GM04503 (cell line): ENCODE measurements around the gene WDR27.

Experiments used
- DNase-seq: peaks from one replicate; pipeline ENCODE4 v3.0.0-alpha.2; 2012; ENCODE audit warnings: low read depth

The WDR27 gene

GRCh38 chr6:169564453-169565240 is 137.2 kb downstream of the WDR27 start:
- no peak for DNase-seq

- no peak for DNase-seq
Measured at GRCh38 chr6:169561665-169562064, 140.2 kb downstream of the WDR27 start.

GRCh38 chr6:169559592-169559991 is 142.2 kb downstream of the WDR27 start:
- no peak for DNase-seq

- peak; percentile 61 for DNase-seq
Measured at GRCh38 chr6:169558774-169559441, 142.9 kb downstream of the WDR27 start.

- no peak for DNase-seq
Measured at GRCh38 chr6:169558378-169558773, 143.5 kb downstream of the WDR27 start.

GRCh38 chr6:169557887-169558286 is 143.9 kb downstream of the WDR27 start:
- DNase-seq: no peak

GRCh38 chr6:169556758-169557548 is 144.9 kb downstream of the WDR27 start:
- no peak for DNase-seq

- no peak for DNase-seq
Measured at GRCh38 chr6:169555971-169556617, 145.7 kb downstream of the WDR27 start.

GRCh38 chr6:169545982-169546381 is 155.8 kb downstream of the WDR27 start:
- no peak for DNase-seq

- no peak for DNase-seq
Measured at GRCh38 chr6:169543704-169544103, 158.1 kb downstream of the WDR27 start.

GRCh38 chr6:169542491-169542890 is 159.3 kb downstream of the WDR27 start:
- DNase-seq: no peak

GRCh38 chr6:169539176-169539897 is 162.5 kb downstream of the WDR27 start:
- DNase-seq: no peak

- no peak for DNase-seq
Measured at GRCh38 chr6:169536446-169537170, 165.2 kb downstream of the WDR27 start.

- no peak for DNase-seq
Measured at GRCh38 chr6:169534039-169534421, 167.8 kb downstream of the WDR27 start.

- DNase-seq: no peak
Measured at GRCh38 chr6:169533301-169534038, 168.4 kb downstream of the WDR27 start.

GRCh38 chr6:169530752-169531123 is 171.1 kb downstream of the WDR27 start:
- DNase-seq: no peak

GRCh38 chr6:169529931-169530751 is 171.7 kb downstream of the WDR27 start:
- peak; percentile 91 for DNase-seq

GRCh38 chr6:169528755-169529154 is 173.1 kb downstream of the WDR27 start:
- DNase-seq: no peak

- no peak for DNase-seq
Measured at GRCh38 chr6:169527306-169527705, 174.5 kb downstream of the WDR27 start.
